Measurements from ENCODE around the gene BCL11A.

The BCL11A gene

GRCh38 chr2:60440767-60441163 is 112.7 kb downstream of the BCL11A start:
- no peak for DNase-seq (ENCODE audit: low spot score)
- H3K9me3 Mint-ChIP-seq: no peaks in the 10 kb centered on the region
- H3K36me3 Mint-ChIP-seq (ENCODE audit: low read depth): no peaks in the 10 kb centered on the region
- H3K27ac Mint-ChIP-seq: no peak overlapping the region
- no peaks in the 10 kb centered on the region for H3K4me1 Mint-ChIP-seq (ENCODE audit: low read depth)
- H3K27me3 Mint-ChIP-seq (ENCODE audit: low read depth): no peaks in the 10 kb centered on the region
- H3K4me3 Mint-ChIP-seq: no peak overlapping the region

GRCh38 chr2:60440079-60440766 is 113.2 kb downstream of the BCL11A start:
- no peaks in the 10 kb centered on the region for H3K9me3 Mint-ChIP-seq
- H3K27me3 Mint-ChIP-seq (ENCODE audit: low read depth): no peaks in the 10 kb centered on the region
- H3K36me3 Mint-ChIP-seq (ENCODE audit: low read depth): no peaks in the 10 kb centered on the region
- no peaks in the 10 kb centered on the region for H3K4me1 Mint-ChIP-seq (ENCODE audit: low read depth)
- no peak for DNase-seq (ENCODE audit: low spot score)
- H3K4me3 Mint-ChIP-seq: no peak overlapping the region
- no peak overlapping the region for H3K27ac Mint-ChIP-seq

- Mint-ChIP-seq H3K36me3 (ENCODE audit: low read depth) (no peaks in the 10 kb centered on the region), H3K27me3 (ENCODE audit: low read depth) (no peaks in the 10 kb centered on the region), H3K4me3 (no peak overlapping the region), H3K4me1 (ENCODE audit: low read depth) (no peaks in the 10 kb centered on the region), H3K9me3 (no peaks in the 10 kb centered on the region), H3K27ac (no peak overlapping the region)
- DNase-seq (ENCODE audit: low spot score): no peak
Measured at GRCh38 chr2:60439219-60439974, 114.1 kb downstream of the BCL11A start.

GRCh38 chr2:60438653-60439052 is 114.8 kb downstream of the BCL11A start:
- H3K36me3 Mint-ChIP-seq (ENCODE audit: low read depth): no peaks in the 10 kb centered on the region
- no peak overlapping the region for H3K4me3 Mint-ChIP-seq
- H3K9me3 Mint-ChIP-seq: no peaks in the 10 kb centered on the region
- H3K27ac Mint-ChIP-seq: no peak overlapping the region
- no peaks in the 10 kb centered on the region for H3K27me3 Mint-ChIP-seq (ENCODE audit: low read depth)
- no peak for DNase-seq (ENCODE audit: low spot score)
- H3K4me1 Mint-ChIP-seq (ENCODE audit: low read depth): no peaks in the 10 kb centered on the region

GRCh38 chr2:60438131-60438530 is 115.3 kb downstream of the BCL11A start:
- Mint-ChIP-seq H3K9me3 (no peaks in the 10 kb centered on the region), H3K27me3 (ENCODE audit: low read depth) (no peaks in the 10 kb centered on the region), H3K36me3 (ENCODE audit: low read depth) (no peaks in the 10 kb centered on the region), H3K27ac (no peak overlapping the region), H3K4me1 (ENCODE audit: low read depth) (no peaks in the 10 kb centered on the region), H3K4me3 (no peak overlapping the region)
- no peak for DNase-seq (ENCODE audit: low spot score)

GRCh38 chr2:60437080-60437696 is 116.3 kb downstream of the BCL11A start:
- H3K27me3 Mint-ChIP-seq (ENCODE audit: low read depth): no peaks in the 10 kb centered on the region
- DNase-seq (ENCODE audit: low spot score): no peak
- no peaks in the 10 kb centered on the region for H3K4me1 Mint-ChIP-seq (ENCODE audit: low read depth)
- no peaks in the 10 kb centered on the region for H3K9me3 Mint-ChIP-seq
- H3K27ac Mint-ChIP-seq: no peak overlapping the region
- H3K36me3 Mint-ChIP-seq (ENCODE audit: low read depth): no peaks in the 10 kb centered on the region
- no peak overlapping the region for H3K4me3 Mint-ChIP-seq

GRCh38 chr2:60433018-60433596 is 120.3 kb downstream of the BCL11A start:
- no peak overlapping the region for H3K4me3 Mint-ChIP-seq
- no peaks in the 10 kb centered on the region for H3K9me3 Mint-ChIP-seq
- DNase-seq (ENCODE audit: low spot score): no peak
- peaks cover 2% of the 10 kb centered on the region for H3K27me3 Mint-ChIP-seq (ENCODE audit: low read depth)
- H3K36me3 Mint-ChIP-seq (ENCODE audit: low read depth): no peaks in the 10 kb centered on the region
- H3K4me1 Mint-ChIP-seq (ENCODE audit: low read depth): no peaks in the 10 kb centered on the region
- H3K27ac Mint-ChIP-seq: no peak overlapping the region

- Mint-ChIP-seq H3K27me3 (ENCODE audit: low read depth) (peaks cover 2% of the 10 kb centered on the region), H3K36me3 (ENCODE audit: low read depth) (no peaks in the 10 kb centered on the region), H3K4me3 (no peak overlapping the region), H3K9me3 (no peaks in the 10 kb centered on the region), H3K4me1 (ENCODE audit: low read depth) (no peaks in the 10 kb centered on the region), H3K27ac (no peak overlapping the region)
- DNase-seq (ENCODE audit: low spot score): no peak
Measured at GRCh38 chr2:60432035-60432601, 121.3 kb downstream of the BCL11A start.

GRCh38 chr2:60429681-60430080 is 123.8 kb downstream of the BCL11A start:
- no peak overlapping the region for H3K27ac Mint-ChIP-seq
- no peak for DNase-seq (ENCODE audit: low spot score)
- peaks cover 2% of the 10 kb centered on the region for H3K27me3 Mint-ChIP-seq (ENCODE audit: low read depth)
- H3K4me3 Mint-ChIP-seq: no peak overlapping the region
- no peaks in the 10 kb centered on the region for H3K36me3 Mint-ChIP-seq (ENCODE audit: low read depth)
- no peaks in the 10 kb centered on the region for H3K4me1 Mint-ChIP-seq (ENCODE audit: low read depth)
- H3K9me3 Mint-ChIP-seq: no peaks in the 10 kb centered on the region

- peaks cover 2% of the 10 kb centered on the region for H3K27me3 Mint-ChIP-seq (ENCODE audit: low read depth)
- no peak overlapping the region for H3K27ac Mint-ChIP-seq
- H3K9me3 Mint-ChIP-seq: no peaks in the 10 kb centered on the region
- no peak for DNase-seq (ENCODE audit: low spot score)
- no peaks in the 10 kb centered on the region for H3K36me3 Mint-ChIP-seq (ENCODE audit: low read depth)
- no peak overlapping the region for H3K4me3 Mint-ChIP-seq
- H3K4me1 Mint-ChIP-seq (ENCODE audit: low read depth): no peaks in the 10 kb centered on the region
Measured at GRCh38 chr2:60426880-60427279, 126.6 kb downstream of the BCL11A start.

GRCh38 chr2:60426341-60426740 is 127.1 kb downstream of the BCL11A start:
- no peaks in the 10 kb centered on the region for H3K36me3 Mint-ChIP-seq (ENCODE audit: low read depth)
- H3K4me3 Mint-ChIP-seq: no peak overlapping the region
- peaks cover 2% of the 10 kb centered on the region for H3K27me3 Mint-ChIP-seq (ENCODE audit: low read depth)
- H3K27ac Mint-ChIP-seq: no peak overlapping the region
- H3K9me3 Mint-ChIP-seq: no peaks in the 10 kb centered on the region
- H3K4me1 Mint-ChIP-seq (ENCODE audit: low read depth): no peaks in the 10 kb centered on the region
- DNase-seq (ENCODE audit: low spot score): no peak

GRCh38 chr2:60424233-60424632 is 129.2 kb downstream of the BCL11A start:
- Mint-ChIP-seq H3K36me3 (ENCODE audit: low read depth) (no peaks in the 10 kb centered on the region), H3K9me3 (no peaks in the 10 kb centered on the region), H3K27me3 (ENCODE audit: low read depth) (no peaks in the 10 kb centered on the region), H3K27ac (no peak overlapping the region), H3K4me1 (ENCODE audit: low read depth) (no peaks in the 10 kb centered on the region), H3K4me3 (no peak overlapping the region)
- DNase-seq (ENCODE audit: low spot score): no peak

- Mint-ChIP-seq H3K4me1 (ENCODE audit: low read depth) (no peaks in the 10 kb centered on the region), H3K36me3 (ENCODE audit: low read depth) (no peaks in the 10 kb centered on the region), H3K9me3 (no peaks in the 10 kb centered on the region)
Measured at GRCh38 chr2:60423505-60423904, 129.9 kb downstream of the BCL11A start.

More at GRCh38 chr2:60423505-60423904, 129.9 kb downstream of the BCL11A start:
- Mint-ChIP-seq H3K27me3 (ENCODE audit: low read depth) (no peaks in the 10 kb centered on the region), H3K4me3 (no peak overlapping the region), H3K27ac (no peak overlapping the region)
- no peak for DNase-seq (ENCODE audit: low spot score)
